HG02885 (cell line): ENCODE results near the gene CNTNAP2.
"Not testable (repeated sequence)": the region's sequence is repeated elsewhere in the genome, so short reads cannot be mapped to it uniquely, and the experiment has no call there.

Source experiments
- ATAC-seq: cut with Tn5 transposase; IDR thresholded peaks from one replicate; pipeline ENCODE4 v1.9.1; 2021; ENCODE audit warnings: mild to moderate bottlenecking; ENCODE audit not compliant: unreplicated experiment, poor library complexity

The CNTNAP2 gene

GRCh38 chr7:147567043-147567442 is 1450.4 kb downstream of the CNTNAP2 start:
- no peak for ATAC-seq

- ATAC-seq = no peak
Observed at GRCh38 chr7:147569116-147569913, 1452.7 kb downstream of the CNTNAP2 start.

DNA sequence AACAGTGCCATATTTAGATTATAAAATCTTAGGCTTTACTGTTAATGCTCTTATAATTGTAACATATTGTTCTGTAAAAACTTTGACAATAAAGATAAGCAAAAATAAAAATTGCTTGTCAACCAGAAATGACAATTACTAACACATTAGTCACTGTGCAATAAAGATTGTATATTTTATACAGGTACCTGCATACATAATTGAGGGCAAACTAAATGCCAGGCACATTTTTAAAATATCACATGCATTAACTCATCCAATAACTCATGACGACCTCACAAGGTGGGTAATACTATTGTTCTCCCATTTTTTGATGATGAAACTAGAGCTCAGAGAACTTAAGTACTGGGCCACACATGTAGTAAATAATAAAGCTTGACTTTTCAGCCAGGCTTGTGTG is 1453.8 kb downstream of the CNTNAP2 start:
- ATAC-seq = no peak

DNA sequence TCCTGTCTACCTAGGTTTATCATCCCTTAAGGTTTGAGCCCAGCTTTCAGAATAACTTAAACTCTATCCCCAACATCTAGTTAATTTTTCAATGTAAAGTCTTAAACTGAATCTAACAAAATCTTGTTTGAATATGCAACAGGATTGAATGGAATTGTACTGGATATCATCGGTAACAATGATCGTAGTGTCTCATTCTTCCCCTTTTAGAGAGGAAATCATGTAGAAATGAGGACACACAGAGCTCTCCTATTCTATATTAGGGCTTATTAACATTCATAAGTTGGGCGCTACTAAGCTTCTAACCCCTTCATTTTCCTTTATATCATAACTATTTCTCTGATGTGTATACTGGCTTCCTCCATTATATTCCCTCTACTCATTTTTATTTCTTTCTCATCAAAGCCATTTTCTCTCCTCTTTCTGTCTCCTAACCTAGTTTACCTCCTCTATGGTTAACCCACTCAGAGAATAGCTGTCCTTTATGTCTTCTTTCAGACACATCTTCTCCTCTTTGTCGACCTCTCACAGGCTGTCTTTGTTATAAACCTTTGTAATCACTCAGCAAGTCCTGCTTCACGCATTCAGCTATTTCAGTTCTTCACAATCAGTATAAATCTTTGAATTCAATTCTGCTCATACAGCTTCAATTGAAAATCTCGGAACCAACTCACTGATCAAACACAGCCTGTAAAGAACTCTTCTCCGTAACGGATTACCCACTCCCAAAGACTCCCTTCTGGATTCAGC is 1455.0 kb downstream of the CNTNAP2 start:
- ATAC-seq = no peak

- ATAC-seq = no peak
Observed at GRCh38 chr7:147578196-147578595, 1461.6 kb downstream of the CNTNAP2 start.

DNA sequence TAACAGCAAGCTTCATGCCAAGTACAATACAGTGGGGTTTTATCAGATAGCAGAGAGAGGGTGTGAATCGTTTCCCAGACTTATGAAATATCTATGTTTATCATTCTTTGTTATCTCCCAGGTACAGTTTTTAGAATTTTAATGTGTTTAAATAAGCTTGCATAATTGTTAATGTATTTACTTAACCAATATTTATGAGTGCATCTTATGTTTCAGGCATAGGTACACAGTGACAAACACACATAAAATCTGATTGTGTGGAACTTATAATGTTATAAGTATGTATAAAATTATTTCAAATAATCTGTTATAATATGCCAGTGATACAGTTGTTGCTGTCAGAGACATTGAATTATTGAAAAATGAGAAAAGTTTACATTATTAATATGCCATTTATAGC is 1462.5 kb downstream of the CNTNAP2 start:
- ATAC-seq = no peak

DNA sequence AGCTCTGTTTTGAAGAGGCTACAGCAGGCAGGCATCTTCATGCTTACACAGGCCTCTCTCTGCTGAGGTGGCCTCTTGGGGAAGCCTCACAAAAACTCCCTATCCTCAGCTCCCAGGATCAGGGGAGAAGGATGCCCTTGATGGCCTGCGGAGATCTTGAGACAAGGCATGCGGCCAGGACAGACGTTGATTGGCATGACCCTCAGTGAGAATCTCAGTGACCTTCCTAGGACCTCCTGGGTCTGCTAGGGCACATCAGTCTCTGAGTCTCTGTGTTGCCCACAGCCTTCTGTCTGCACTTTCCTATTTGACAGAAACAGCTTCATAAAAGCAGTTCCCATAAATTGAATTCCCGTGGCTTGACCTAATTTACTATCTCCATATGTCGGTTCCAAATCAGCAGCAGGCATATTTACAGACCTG is 1468.2 kb downstream of the CNTNAP2 start:
- ATAC-seq = no peak

- no peak for ATAC-seq
Observed at GRCh38 chr7:147586110-147586509, 1469.5 kb downstream of the CNTNAP2 start.

DNA sequence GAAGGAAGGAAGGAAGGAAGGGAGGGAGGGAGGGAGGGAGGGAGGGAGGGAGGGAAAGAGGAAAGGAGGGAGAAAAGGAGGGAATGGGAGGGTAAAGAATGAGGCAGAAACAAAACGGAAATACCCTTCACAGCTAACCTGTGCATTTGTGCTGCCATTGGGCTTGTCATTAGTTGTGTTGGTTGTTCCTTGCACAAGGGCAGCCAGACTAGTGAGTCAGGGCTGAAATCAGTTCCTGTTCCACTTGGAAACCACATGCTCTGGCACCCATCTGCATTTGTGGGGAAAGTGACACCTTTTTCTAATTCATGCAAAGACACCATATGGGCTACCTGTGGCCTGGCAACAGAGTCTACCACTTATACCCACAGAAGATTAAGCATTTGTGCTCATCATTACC is 1469.9 kb downstream of the CNTNAP2 start:
- no peak for ATAC-seq

DNA sequence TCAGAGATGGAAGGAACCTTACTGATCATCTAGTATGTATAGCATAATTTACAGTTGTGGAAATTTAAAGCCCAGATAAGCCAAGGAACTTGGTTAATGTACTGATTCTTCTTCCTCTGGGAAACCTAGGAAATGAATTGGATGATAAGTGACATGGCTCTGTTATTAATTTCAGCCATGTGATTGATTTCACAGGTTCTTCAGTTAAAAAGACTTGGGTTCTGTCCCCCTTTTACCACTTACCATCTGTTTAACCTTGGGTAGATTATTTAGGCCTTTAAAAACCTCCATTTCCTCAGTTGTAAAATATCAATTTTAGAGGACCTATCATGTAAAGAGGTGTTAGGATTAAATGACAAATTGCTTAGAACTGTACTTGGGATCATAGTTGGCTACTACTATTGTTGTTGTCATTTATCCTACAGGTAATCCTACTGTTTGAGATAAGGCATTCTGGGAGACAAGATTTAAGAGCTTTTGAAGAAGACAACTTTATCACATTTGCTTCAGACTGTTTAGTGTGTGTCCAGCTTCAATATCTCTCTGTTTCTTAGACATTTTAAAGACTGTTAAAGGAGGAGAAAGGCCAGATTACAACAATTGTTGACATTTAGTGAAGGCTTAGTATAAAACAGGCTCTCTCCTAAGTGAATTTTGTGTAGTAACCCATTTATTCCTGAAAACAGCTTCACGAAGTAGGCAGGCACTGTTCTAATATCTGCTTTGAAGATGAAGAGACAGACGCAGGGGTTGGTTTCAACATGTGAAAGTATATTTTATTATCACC is 1476.9 kb downstream of the CNTNAP2 start:
- no peak for ATAC-seq

DNA sequence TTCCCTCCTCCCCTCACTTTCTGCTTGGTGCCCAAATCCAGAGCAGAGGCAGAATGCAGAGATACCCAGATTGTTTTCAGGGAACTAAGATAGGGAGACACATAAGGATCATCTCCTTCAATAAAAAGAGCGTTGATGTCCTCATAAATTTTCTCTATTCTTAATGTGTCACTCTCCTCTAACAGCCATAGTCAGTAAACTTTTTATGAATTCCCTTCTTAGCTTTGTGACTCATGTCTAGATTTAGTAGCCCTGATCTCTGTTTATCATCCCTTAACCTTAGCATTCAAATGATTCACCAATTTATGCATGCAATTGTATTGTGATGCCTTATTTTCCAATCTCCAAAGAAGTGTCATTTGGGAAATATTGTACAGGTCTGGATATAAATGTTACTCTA is 1478.4 kb downstream of the CNTNAP2 start:
- no peak for ATAC-seq

GRCh38 chr7:147598687-147599086 is 1482.1 kb downstream of the CNTNAP2 start:
- not testable (repeated sequence) for ATAC-seq

- no peak for ATAC-seq
Observed at GRCh38 chr7:147605323-147605722, 1488.7 kb downstream of the CNTNAP2 start.

GRCh38 chr7:147607157-147607800 is 1490.7 kb downstream of the CNTNAP2 start:
- ATAC-seq = no peak

DNA sequence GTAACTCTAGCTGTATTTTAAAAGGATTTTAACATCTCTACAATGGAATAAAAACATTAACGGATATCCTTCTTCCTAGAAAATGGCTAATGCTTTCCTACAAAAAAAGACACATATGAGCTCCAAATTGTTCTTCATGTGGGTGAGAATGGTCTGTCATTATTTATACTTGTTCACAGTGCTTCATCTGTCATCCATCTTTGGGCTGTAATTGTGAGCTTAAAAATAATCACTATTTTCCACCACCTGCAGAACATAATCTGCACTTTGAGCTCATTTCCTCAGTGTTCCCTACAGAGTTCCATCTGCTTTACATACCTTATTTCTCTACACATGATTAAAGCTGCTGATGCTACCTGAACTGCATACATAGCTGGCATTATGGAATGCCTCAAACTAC is 1494.8 kb downstream of the CNTNAP2 start:
- ATAC-seq = no peak

DNA sequence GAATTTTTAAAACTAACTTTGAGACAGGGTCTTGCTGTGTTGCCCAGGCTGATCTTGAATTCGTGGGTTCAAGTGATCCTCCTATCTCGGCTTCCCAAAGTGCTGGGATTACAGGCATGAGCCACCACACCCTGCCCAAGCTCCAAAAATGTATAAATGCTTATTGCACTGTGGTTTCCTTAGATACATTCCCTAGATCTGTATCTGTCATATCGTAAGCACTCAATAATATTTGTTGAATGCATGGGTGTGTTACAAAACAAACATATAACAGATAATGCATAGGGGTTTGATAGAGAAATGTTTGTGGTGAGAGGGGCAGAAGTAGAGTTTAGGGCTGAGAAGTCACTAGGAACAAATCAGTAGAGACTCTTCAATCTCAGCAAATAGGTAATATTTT is 1518.7 kb downstream of the CNTNAP2 start:
- no peak for ATAC-seq

GRCh38 chr7:147636553-147636952 is 1520.0 kb downstream of the CNTNAP2 start:
- ATAC-seq = no peak

DNA sequence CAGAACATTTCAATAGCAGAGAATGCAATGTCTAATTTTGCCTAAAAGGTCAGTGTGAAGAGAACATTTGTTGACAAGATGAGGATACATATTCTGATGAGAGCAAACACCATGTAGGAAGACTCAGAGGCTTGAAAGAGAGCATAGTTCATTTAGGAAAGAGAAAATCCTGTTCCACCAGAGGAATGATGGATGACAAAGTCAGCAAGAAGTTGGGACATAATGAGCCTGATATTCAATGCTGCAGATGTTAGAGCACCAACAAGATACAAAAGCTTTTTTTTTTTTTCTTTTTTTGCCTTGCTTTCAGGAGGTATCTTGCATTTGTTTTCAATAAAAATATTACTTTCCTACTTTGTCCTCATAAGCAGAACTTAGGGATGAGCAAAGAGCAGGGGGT is 1522.0 kb downstream of the CNTNAP2 start:
- ATAC-seq = no peak

DNA sequence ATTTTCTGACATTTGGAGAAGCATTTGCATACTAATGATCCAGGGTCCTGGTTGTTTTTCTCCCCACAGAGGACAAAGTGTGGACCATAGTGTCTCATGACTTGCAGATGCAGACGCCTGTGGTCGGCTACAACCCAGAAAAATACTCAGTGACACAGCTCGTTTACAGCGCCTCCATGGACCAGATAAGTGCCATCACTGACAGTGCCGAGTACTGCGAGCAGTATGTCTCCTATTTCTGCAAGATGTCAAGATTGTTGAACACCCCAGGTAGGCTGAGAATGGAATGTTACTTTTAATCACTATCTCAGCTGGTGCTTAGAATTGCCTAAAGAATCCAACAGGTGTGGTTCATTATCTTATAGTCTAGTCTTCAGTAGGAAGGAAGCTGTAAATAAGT is 1522.4 kb downstream of the CNTNAP2 start:
- ATAC-seq = no peak

DNA sequence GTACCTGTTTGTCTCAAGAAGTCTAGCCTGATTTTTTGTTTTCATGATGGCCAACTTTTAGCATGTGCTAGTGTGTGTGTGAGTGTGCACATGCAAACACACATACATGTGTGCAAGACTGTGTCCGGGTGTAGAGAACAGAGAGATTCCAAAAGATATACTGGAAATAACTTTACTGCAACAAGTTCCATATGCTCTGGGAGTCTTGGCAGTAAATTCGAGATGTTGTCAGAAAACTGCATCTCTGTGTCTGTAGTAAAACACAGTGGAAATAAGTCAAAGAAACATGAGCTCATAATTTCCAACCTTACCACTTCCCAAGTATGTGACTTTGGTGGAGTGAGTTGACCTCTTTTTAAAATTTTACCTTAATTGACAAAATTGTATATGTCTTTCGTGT is 1523.2 kb downstream of the CNTNAP2 start:
- no peak for ATAC-seq
